A673 (cell line): Measurements from ENCODE around the gene LIAS. TPM values are rescaled to one million over a fixed set of nuclear protein-coding genes. Genes with fewer than 3 reads are reported as not detected.

Experiments
- BruUV-seq: library from RNA; stranded (reverse); fragments of 400-500 nt; replicated peaks from 2 replicates; lab custom pipeline; 2021; lab: Mats Ljungman, UMichigan
- CTCF ChIA-PET: fragments of 300-600 bp; sonication (Branson Sonifier 250); formaldehyde crosslinking; loops from one replicate; lab custom pipeline; 2022; ENCODE audit warnings: antibody characterized with exemption; lab: Charles Lee
- POLR2A ChIA-PET: fragments of 300-600 bp; sonication (Branson Sonifier 250); formaldehyde crosslinking; loops from one replicate; lab custom pipeline; 2022; ENCODE audit warnings: antibody characterized with exemption; ENCODE audit not compliant: low non-redundant PET; lab: Charles Lee
- DNase-seq: peaks from one replicate; pipeline ENCODE4 v3.0.0-alpha.2; 2015; ENCODE audit warnings: low spot score
- H3K27ac ChIP-seq: fragments of 200-600 bp; sonication (generic); 2 replicates; pipeline ENCODE4 v1.5.1; 2016; ENCODE audit warnings: mixed run types, low read depth, mild to moderate bottlenecking, mixed read lengths, antibody characterized with exemption, low read length; ENCODE audit not compliant: poor library complexity, severe bottlenecking
- H3K27me3 ChIP-seq: fragments of 200-600 bp; sonication (generic); replicated peaks from 2 replicates; pipeline ENCODE4 v1.6.1; 2017; ENCODE audit warnings: mixed run types, low read depth, mild to moderate bottlenecking, mixed read lengths, antibody characterized with exemption, low read length; ENCODE audit not compliant: insufficient read depth, poor library complexity
- H3K36me3 ChIP-seq: fragments of 200-600 bp; sonication (generic); 2 replicates; pipeline ENCODE4 v1.6.1; 2016; ENCODE audit warnings: mixed run types, mild to moderate bottlenecking, mixed read lengths, antibody characterized with exemption, low read length; ENCODE audit not compliant: insufficient read depth, poor library complexity, severe bottlenecking
- H3K4me1 ChIP-seq: fragments of 200-600 bp; sonication (generic); 2 replicates; pipeline ENCODE4 v1.6.1; 2017; ENCODE audit warnings: mixed run types, mild to moderate bottlenecking, mixed read lengths, antibody characterized with exemption, low read length; ENCODE audit not compliant: insufficient read depth, poor library complexity, severe bottlenecking
- H3K4me3 ChIP-seq: fragments of 200-600 bp; sonication (generic); 2 replicates; pipeline ENCODE4 v1.5.1; 2016; ENCODE audit warnings: low read depth, mixed run types, mild to moderate bottlenecking, mixed read lengths, low read length; ENCODE audit not compliant: poor library complexity, severe bottlenecking
- H3K9me3 ChIP-seq: fragments of 200-600 bp; sonication (generic); 2 replicates; pipeline ENCODE4 v1.6.1; 2016; ENCODE audit warnings: mixed run types, low read depth, mild to moderate bottlenecking, mixed read lengths, antibody characterized with exemption, low read length; ENCODE audit not compliant: poor library complexity, severe bottlenecking
- CTCF ChIP-seq: fragments of 300-800, 200-600 bp; sonication (generic); conservative IDR thresholded peaks from 2 replicates; pipeline ENCODE4 v1.5.1; 2017; ENCODE audit warnings: low read depth, mild to moderate bottlenecking, antibody characterized with exemption, low read length, moderate library complexity, mixed read lengths
- EZH2 ChIP-seq: fragments of 200-600 bp; sonication (generic); IDR thresholded peaks from 2 replicates; pipeline ENCODE4 v1.6.1; 2017; ENCODE audit warnings: borderline replicate concordance, low read depth, mild to moderate bottlenecking, mixed read lengths, antibody characterized with exemption, low read length; ENCODE audit not compliant: poor library complexity, severe bottlenecking
- intact Hi-C: fragments of 100-400 bp; cut with micrococcal nuclease; formaldehyde crosslinking; loops from one replicate; pipeline ENCODE4 v1.10.0; 2022; ENCODE audit not compliant: unreplicated experiment
- total RNA-seq: library from RNA; stranded (reverse); gene quantifications from 2 replicates; pipeline ENCODE4 v1.2.3, GENCODE V29; 2021

LIAS gene
- total RNA-seq, 1 experiment from 2014 or later, result 19.1 TPM

GRCh38 chr4:39464886-39465501 lies 6.1 kb downstream of the LIAS start:
- Histone ChIP-seq H3K4me1 (peaks cover 8% of the 10 kb centered on the region), H3K36me3 (peaks cover 3% of the 10 kb centered on the region), H3K4me3 (no peak overlapping the region), H3K27ac (peak overlapping the region; percentile 46), H3K9me3 (no peaks in the 10 kb centered on the region), H3K27me3 (no peaks in the 10 kb centered on the region)
- TF ChIP-seq EZH2 (no peak), CTCF (peak; percentile 31; the same call in 1 of the 2 replicates)
- BruUV-seq, result no TSS peak
- ChIA-PET CTCF (interaction anchor here (0.6 kb wide), 1 partner anchor 247 kb away, joined by 3 read pairs; no protein-coding TSS in a partner anchor), POLR2A (no interaction called here)
- DNase-seq, result peak; percentile 84
- intact Hi-C loops, result loop anchor here (5.0 to 10.0 kb wide), 2 partner anchors 592 to 860 kb away; partner anchors contain the start of gene N4BP2

GRCh38 chr4:39466747-39467146 lies 7.9 kb downstream of the LIAS start:
- DNase-seq, result no peak
- POLR2A ChIA-PET, result interaction anchor here (0.5 to 0.6 kb wide), 2 partner anchors 28 to 39 kb away, joined by 3 read pairs; no protein-coding TSS in a partner anchor
- Histone ChIP-seq H3K4me1 (peaks cover 8% of the 10 kb centered on the region), H3K27ac (no peak overlapping the region), H3K9me3 (no peaks in the 10 kb centered on the region), H3K36me3 (peaks cover 3% of the 10 kb centered on the region), H3K27me3 (no peaks in the 10 kb centered on the region), H3K4me3 (no peak overlapping the region)
- no TSS peak for BruUV-seq
- intact Hi-C loops, result loop anchor here (5.0 to 10.0 kb wide), 2 partner anchors 591 to 858 kb away; partner anchors contain the start of gene N4BP2
- CTCF ChIA-PET, result no interaction called here
- TF ChIP-seq EZH2 (no peak), CTCF (no peak)

GRCh38 chr4:39467464-39467863 lies 8.6 kb downstream of the LIAS start:
- DNase-seq, result no peak
- H3K9me3 ChIP-seq, result no peaks in the 10 kb centered on the region
- H3K4me3 ChIP-seq, result no peak overlapping the region
- no TSS peak for BruUV-seq
- no peak for TF ChIP-seq EZH2
- no peak for TF ChIP-seq CTCF
- CTCF ChIA-PET, result no interaction called here
- H3K27ac ChIP-seq, result no peak overlapping the region
- POLR2A ChIA-PET, result interaction anchor here (0.5 to 0.6 kb wide), 2 partner anchors 29 to 40 kb away, joined by 3 read pairs; no protein-coding TSS in a partner anchor
- H3K27me3 ChIP-seq, result no peaks in the 10 kb centered on the region
- H3K36me3 ChIP-seq, result peaks cover 9% of the 10 kb centered on the region
- intact Hi-C loops, result loop anchor here (5.0 to 10.0 kb wide), 2 partner anchors 590 to 857 kb away; partner anchors contain the start of gene N4BP2
- H3K4me1 ChIP-seq, result peaks cover 8% of the 10 kb centered on the region
